ENCODE results near the gene HSPA8. TPM values are rescaled to one million over a fixed set of nuclear protein-coding genes. Genes with fewer than 3 reads are reported as not detected.

HSPA8 gene
- total RNA-seq, 1 experiment from 2014 or later: 443 TPM

- no peak for TF ChIP-seq CTCF (IDR thresholded peaks at IDR 0.05; ENCODE audit: unreplicated experiment)
- BruUV-seq (replicated peaks): no TSS peak
- Mint-ChIP-seq H3K27ac (ENCODE audit: low read depth, unreplicated experiment) (peak overlapping the region; percentile 63), H3K4me3 (ENCODE audit: unreplicated experiment) (no peak overlapping the region), H3K36me3 (ENCODE audit: insufficient read depth, unreplicated experiment) (peaks cover 83% of the 10 kb centered on the region), H3K4me1 (ENCODE audit: insufficient read depth, unreplicated experiment) (peaks cover 42% of the 10 kb centered on the region), H3K9me3 (ENCODE audit: unreplicated experiment) (no peaks in the 10 kb centered on the region), H3K27me3 (ENCODE audit: insufficient read depth, unreplicated experiment) (no peaks in the 10 kb centered on the region)
- intact Hi-C loops (cut with micrococcal nuclease): no loop called here
- ChIA-PET CTCF (interaction anchor here (0.6 to 6.8 kb wide), 12 partner anchors 19 to 1551 kb away, joined by 3 to 104 read pairs (median 3); no protein-coding TSS in a partner anchor), POLR2A (no interaction called here)
- DNase-seq (ENCODE audit: unreplicated experiment): no peak
Observed at GRCh38 chr11:123056835-123057491, 5.0 kb downstream of the HSPA8 start.

- Mint-ChIP-seq H3K27ac (ENCODE audit: low read depth, unreplicated experiment) (no peak overlapping the region), H3K9me3 (ENCODE audit: unreplicated experiment) (no peaks in the 10 kb centered on the region), H3K36me3 (ENCODE audit: insufficient read depth, unreplicated experiment) (peaks cover 66% of the 10 kb centered on the region), H3K4me3 (ENCODE audit: unreplicated experiment) (no peak overlapping the region), H3K4me1 (ENCODE audit: insufficient read depth, unreplicated experiment) (peaks cover 33% of the 10 kb centered on the region), H3K27me3 (ENCODE audit: insufficient read depth, unreplicated experiment) (no peaks in the 10 kb centered on the region)
- BruUV-seq (replicated peaks): no TSS peak
- CTCF ChIA-PET: interaction anchor here (0.6 to 6.8 kb wide), 22 partner anchors 11 to 1204 kb away, joined by 3 to 104 read pairs (median 4); partner anchors contain the start of gene UBASH3B
- POLR2A ChIA-PET: interaction anchor here (1.3 to 3.0 kb wide), 2 partner anchors 8 to 172 kb away, joined by 3 to 21 read pairs; partner anchors contain the start of gene HSPA8
- peak; percentile 20 for DNase-seq (ENCODE audit: unreplicated experiment)
- intact Hi-C loops (cut with micrococcal nuclease): no loop called here
- no peak for TF ChIP-seq CTCF (IDR thresholded peaks at IDR 0.05; ENCODE audit: unreplicated experiment)
Observed at GRCh38 chr11:123055191-123055901, 6.6 kb downstream of the HSPA8 start.

- peak; percentile 59 for TF ChIP-seq CTCF (IDR thresholded peaks at IDR 0.05; ENCODE audit: unreplicated experiment)
- ChIA-PET POLR2A (interaction anchor here (0.9 to 3.0 kb wide), 5 partner anchors 9 to 191 kb away, joined by 3 to 21 read pairs (median 3); partner anchors contain the start of gene HSPA8), CTCF (interaction anchor here (0.5 to 6.8 kb wide), 30 partner anchors 9 to 1204 kb away, joined by 3 to 104 read pairs (median 4); no protein-coding TSS in a partner anchor)
- Mint-ChIP-seq H3K27me3 (ENCODE audit: insufficient read depth, unreplicated experiment) (no peaks in the 10 kb centered on the region), H3K9me3 (ENCODE audit: unreplicated experiment) (no peaks in the 10 kb centered on the region), H3K4me1 (ENCODE audit: insufficient read depth, unreplicated experiment) (peaks cover 27% of the 10 kb centered on the region), H3K27ac (ENCODE audit: low read depth, unreplicated experiment) (no peak overlapping the region), H3K4me3 (ENCODE audit: unreplicated experiment) (no peak overlapping the region), H3K36me3 (ENCODE audit: insufficient read depth, unreplicated experiment) (peaks cover 58% of the 10 kb centered on the region)
- BruUV-seq (replicated peaks): no TSS peak
- DNase-seq (ENCODE audit: unreplicated experiment): peak; percentile 72
- intact Hi-C loops (cut with micrococcal nuclease): loop anchor here (1.0 kb wide), 1 partner anchor 191 kb away; no protein-coding TSS in a partner anchor
Observed at GRCh38 chr11:123054301-123055065, 7.5 kb downstream of the HSPA8 start.
